ENCODE measurements around the gene MYPOP.
"Not testable (repeated sequence)": the region's sequence is repeated elsewhere in the genome, so short reads cannot be mapped to it uniquely, and the experiment has no call there.

Gene MYPOP

GRCh38 chr19:45882652-45883585 is 19.5 kb downstream of the MYPOP start:
- peak; percentile 89 for DNase-seq

GRCh38 chr19:45881909-45882528 is 20.4 kb downstream of the MYPOP start:
- DNase-seq = no peak

GRCh38 chr19:45881082-45881908 is 21.1 kb downstream of the MYPOP start:
- DNase-seq = no peak

GRCh38 chr19:45879971-45880370 is 22.4 kb downstream of the MYPOP start:
- no peak for DNase-seq

- DNase-seq = no peak
Measured at GRCh38 chr19:45879055-45879454, 23.4 kb downstream of the MYPOP start.

GRCh38 chr19:45878043-45878794 is 24.2 kb downstream of the MYPOP start:
- DNase-seq = no peak

- peak; percentile 56 for DNase-seq
Measured at GRCh38 chr19:45876411-45877197, 25.8 kb downstream of the MYPOP start.

GRCh38 chr19:45876161-45876410 is 26.3 kb downstream of the MYPOP start:
- DNase-seq = no peak

GRCh38 chr19:45874620-45874966 is 27.8 kb downstream of the MYPOP start:
- no peak for DNase-seq

- no peak for DNase-seq
Measured at GRCh38 chr19:45873219-45873772, 29.1 kb downstream of the MYPOP start.

- DNase-seq = no peak
Measured at GRCh38 chr19:45872095-45872919, 30.1 kb downstream of the MYPOP start.

- no peak for DNase-seq
Measured at GRCh38 chr19:45870798-45871197, 31.6 kb downstream of the MYPOP start.

GRCh38 chr19:45867241-45867640 is 35.2 kb downstream of the MYPOP start:
- DNase-seq = not testable (repeated sequence)

- no peak for DNase-seq
Measured at GRCh38 chr19:45866400-45867176, 35.8 kb downstream of the MYPOP start.

GRCh38 chr19:45865269-45865948 is 37.0 kb downstream of the MYPOP start:
- DNase-seq = no peak

GRCh38 chr19:45864629-45865082 is 37.8 kb downstream of the MYPOP start:
- DNase-seq = no peak

- peak; percentile 75 for DNase-seq
Measured at GRCh38 chr19:45863840-45864628, 38.4 kb downstream of the MYPOP start, which contains the start of gene FOXA3. Gene FOXA3, plus strand, starts transcription at chr19:45864326. Its CDS starts 131 bp downstream, at chr19:45864457.

- no peak for DNase-seq
Measured at GRCh38 chr19:45863335-45863839, 39.0 kb downstream of the MYPOP start.
